HG02623 (cell line): ENCODE measurements around the gene TRPM1.

Experiments
- ATAC-seq: cut with Tn5 transposase; IDR thresholded peaks from one replicate; pipeline ENCODE4 v1.9.1; 2021; ENCODE audit warnings: moderate library complexity; ENCODE audit not compliant: unreplicated experiment

The TRPM1 gene

GRCh38 chr15:31101262-31102038 lies at the start of gene TRPM1:
TRPM1 (minus strand) TSS chr15:31101725; CDS start chr15:31081355, 20,370 bp downstream.
- ATAC-seq: no peak

- ATAC-seq: no peak
Observed at GRCh38 chr15:31150732-31151231, 49.3 kb upstream of the TRPM1 start.

- no peak for ATAC-seq
Observed at GRCh38 chr15:31149987-31150386, 48.5 kb upstream of the TRPM1 start.

GRCh38 chr15:31149088-31149505 lies 47.6 kb upstream of the TRPM1 start:
- no peak for ATAC-seq

- no peak for ATAC-seq
Observed at GRCh38 chr15:31148297-31149087, 47.0 kb upstream of the TRPM1 start.

- ATAC-seq: no peak
Observed at GRCh38 chr15:31147944-31148296, 46.4 kb upstream of the TRPM1 start.

GRCh38 chr15:31147456-31147855 lies 45.9 kb upstream of the TRPM1 start:
- ATAC-seq: no peak

GRCh38 chr15:31145271-31145911 lies 43.9 kb upstream of the TRPM1 start:
- no peak for ATAC-seq

- no peak for ATAC-seq
Observed at GRCh38 chr15:31141792-31142191, 40.3 kb upstream of the TRPM1 start.

- ATAC-seq: no peak
Observed at GRCh38 chr15:31136607-31137328, 35.2 kb upstream of the TRPM1 start.

GRCh38 chr15:31136016-31136415 lies 34.5 kb upstream of the TRPM1 start:
- ATAC-seq: no peak

GRCh38 chr15:31135523-31135922 lies 34.0 kb upstream of the TRPM1 start:
- ATAC-seq: no peak

GRCh38 chr15:31133890-31134289 lies 32.4 kb upstream of the TRPM1 start:
- no peak for ATAC-seq

- ATAC-seq: no peak
Observed at GRCh38 chr15:31131853-31132375, 30.4 kb upstream of the TRPM1 start.

- ATAC-seq: no peak
Observed at GRCh38 chr15:31130576-31131237, 29.2 kb upstream of the TRPM1 start.

- ATAC-seq: no peak
Observed at GRCh38 chr15:31129769-31130303, 28.3 kb upstream of the TRPM1 start.

- no peak for ATAC-seq
Observed at GRCh38 chr15:31128919-31129768, 27.6 kb upstream of the TRPM1 start.

- ATAC-seq: no peak
Observed at GRCh38 chr15:31128477-31128876, 27.0 kb upstream of the TRPM1 start.
